WTC11 (cell line): ENCODE results near the gene PIGN. TPM values are rescaled to one million over a fixed set of nuclear protein-coding genes. Genes with fewer than 3 reads are reported as not detected.

Experiments
- ATAC-seq: fragments of 200-7000 bp; cut with Tn5 transposase; 2 replicates; pipeline ENCODE4 v1.10.0; 2021; ENCODE audit warnings: mild to moderate bottlenecking, moderate library complexity
- CTCF ChIA-PET: fragments of 300-600 bp; sonication (Branson Sonifier 250); formaldehyde crosslinking; loops from one replicate; lab custom pipeline; 2021; ENCODE audit warnings: antibody characterized with exemption; lab: Charles Lee
- POLR2A ChIA-PET: fragments of 350-600 bp; sonication (Branson Sonifier 250); formaldehyde crosslinking; loops from one replicate; lab custom pipeline; 2021; ENCODE audit warnings: antibody characterized with exemption; lab: Charles Lee
- DNase-seq: peaks from one replicate; pipeline ENCODE4 v3.0.0; 2021; ENCODE audit warnings: low spot score
- H3K27ac Mint-ChIP-seq: 2 replicates; pipeline ENCODE4 v1.8.0; 2021; ENCODE audit warnings: mixed read lengths
- H3K27me3 Mint-ChIP-seq: 2 replicates; pipeline ENCODE4 v1.8.0; 2021; ENCODE audit warnings: low read depth, mild to moderate bottlenecking, moderate library complexity, mixed read lengths
- H3K36me3 Mint-ChIP-seq: 2 replicates; pipeline ENCODE4 v1.8.0; 2021; ENCODE audit warnings: mixed read lengths
- H3K4me1 Mint-ChIP-seq: 2 replicates; pipeline ENCODE4 v1.8.0; 2022; ENCODE audit warnings: mixed read lengths
- H3K4me3 Mint-ChIP-seq: 2 replicates; pipeline ENCODE4 v1.8.0; 2021; ENCODE audit warnings: mild to moderate bottlenecking, moderate library complexity, mixed read lengths
- H3K9me3 Mint-ChIP-seq: 2 replicates; pipeline ENCODE4 v1.8.0; 2021; ENCODE audit warnings: mixed read lengths
- ATF1 ChIP-seq: sonication (generic); formaldehyde crosslinking; IDR thresholded peaks from 2 replicates; pipeline ENCODE4 v1.8.1; 2023; ENCODE audit warnings: mild to moderate bottlenecking, moderate library complexity, missing genetic modification reagents
- GABPB1 ChIP-seq: sonication (generic); formaldehyde crosslinking; IDR thresholded peaks from 2 replicates; pipeline ENCODE4 v1.8.1; 2023; ENCODE audit warnings: mild to moderate bottlenecking, missing genetic modification reagents
- NFE2L1 ChIP-seq: sonication (generic); formaldehyde crosslinking; IDR thresholded peaks from 2 replicates; pipeline ENCODE4 v1.8.1; 2023; ENCODE audit warnings: missing genetic modification reagents
- NFYB ChIP-seq: sonication (generic); formaldehyde crosslinking; conservative IDR thresholded peaks from 2 replicates; pipeline ENCODE4 v1.8.0; 2022; ENCODE audit warnings: low read depth, missing genetic modification reagents
- NR2C2 ChIP-seq: sonication (generic); formaldehyde crosslinking; IDR thresholded peaks from 2 replicates; pipeline ENCODE4 v1.8.0; 2022; ENCODE audit warnings: mild to moderate bottlenecking, missing genetic modification reagents
- OVOL2 ChIP-seq: fragments of 250-450 bp; sonication (Bioruptor Pico); IDR thresholded peaks from 2 replicates; pipeline ENCODE4 v1.9.0; 2021; ENCODE audit warnings: mild to moderate bottlenecking, borderline replicate concordance
- TEAD1 ChIP-seq: sonication (generic); formaldehyde crosslinking; IDR thresholded peaks from 2 replicates; pipeline ENCODE4 v1.8.0; 2022; ENCODE audit warnings: mild to moderate bottlenecking, missing genetic modification reagents
- TEAD4 ChIP-seq: sonication (generic); formaldehyde crosslinking; IDR thresholded peaks from 2 replicates; pipeline ENCODE4 v1.8.0; 2022; ENCODE audit warnings: mild to moderate bottlenecking, missing genetic modification reagents
- ZNF138 ChIP-seq: sonication (generic); formaldehyde crosslinking; conservative IDR thresholded peaks from 2 replicates; pipeline ENCODE4 v1.8.1; 2022; ENCODE audit warnings: mild to moderate bottlenecking, moderate library complexity, missing genetic modification reagents
- ZNF232 ChIP-seq: sonication (generic); formaldehyde crosslinking; IDR thresholded peaks from 2 replicates; pipeline ENCODE4 v1.8.0; 2022; ENCODE audit warnings: mild to moderate bottlenecking, missing genetic modification reagents
- ZNF263 ChIP-seq: sonication (generic); formaldehyde crosslinking; IDR thresholded peaks from 2 replicates; pipeline ENCODE4 v1.8.1; 2022; ENCODE audit warnings: low read depth, mild to moderate bottlenecking, moderate library complexity, missing genetic modification reagents
- total RNA-seq: library from RNA; stranded (reverse); gene quantifications from 3 replicates; pipeline ENCODE4 v1.2.3, GENCODE V29; 2021
- TF ChIP-seq, protein P1 (sequence below): sonication (generic); formaldehyde crosslinking; IDR thresholded peaks from 2 replicates; pipeline ENCODE4 v1.8.1; 2022; ENCODE audit warnings: mild to moderate bottlenecking, moderate library complexity, missing genetic modification reagents
- TF ChIP-seq, protein P2 (sequence below): sonication (generic); formaldehyde crosslinking; IDR thresholded peaks from 2 replicates; pipeline ENCODE4 v1.8.1; 2022; ENCODE audit warnings: missing genetic modification reagents, borderline replicate concordance
- TF ChIP-seq, protein P3 (sequence below): sonication (generic); formaldehyde crosslinking; IDR thresholded peaks from 2 replicates; pipeline ENCODE4 v1.8.0; 2022; ENCODE audit warnings: mild to moderate bottlenecking, missing genetic modification reagents
- TF ChIP-seq, protein P4 (sequence below): sonication (generic); formaldehyde crosslinking; IDR thresholded peaks from 2 replicates; pipeline ENCODE4 v1.8.1; 2022; ENCODE audit warnings: low read depth, missing genetic modification reagents, borderline replicate concordance
- TF ChIP-seq, protein P5 (sequence below): sonication (generic); formaldehyde crosslinking; IDR thresholded peaks from 2 replicates; pipeline ENCODE4 v1.8.0; 2022; ENCODE audit warnings: mild to moderate bottlenecking, missing genetic modification reagents
- TF ChIP-seq, protein P6 (sequence below): sonication (generic); formaldehyde crosslinking; IDR thresholded peaks from 2 replicates; pipeline ENCODE4 v1.8.0; 2022; ENCODE audit warnings: missing genetic modification reagents
- TF ChIP-seq, protein P7 (sequence below): sonication (generic); formaldehyde crosslinking; IDR thresholded peaks from 2 replicates; pipeline ENCODE4 v1.8.0; 2023; ENCODE audit warnings: missing genetic modification reagents, mild to moderate bottlenecking, borderline replicate concordance
- TF ChIP-seq, protein P8 (sequence below): sonication (generic); formaldehyde crosslinking; IDR thresholded peaks from 2 replicates; pipeline ENCODE4 v1.8.0; 2023; ENCODE audit warnings: missing genetic modification reagents

Gene PIGN
- total RNA-seq, 1 experiment from 2014 or later, result 23.4 TPM

DNA sequence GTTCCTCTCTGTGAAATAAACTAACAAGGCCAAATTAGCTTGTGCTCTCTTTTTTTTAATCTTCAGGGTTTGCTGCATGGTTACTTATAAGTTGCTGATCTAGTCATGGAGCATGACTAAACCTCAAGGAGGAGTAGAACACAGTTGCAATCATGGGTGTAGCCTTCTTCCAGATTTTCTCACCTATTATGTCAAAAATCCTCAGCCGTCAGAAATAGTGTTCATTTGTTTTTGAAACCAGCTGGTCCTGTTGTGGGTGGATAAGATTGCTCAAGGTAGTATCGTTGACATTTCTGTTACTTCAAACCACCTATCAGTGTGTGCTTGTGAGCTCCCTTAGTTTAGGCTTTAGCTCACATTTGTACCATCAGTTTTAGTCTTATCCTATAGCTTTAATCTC is 11.4 kb upstream of the PIGN start:
- H3K27me3 Mint-ChIP-seq, result no peaks in the 10 kb centered on the region
- TF ChIP-seq TEAD4 (no peak), ZNF138 (CRISPR knock-in tag) (no peak), ATF1 (CRISPR knock-in tag) (no peak), NR2C2 (no peak), ZNF232 (no peak), OVOL2 (CRISPR knock-in tag) (no peak), NFYB (CRISPR knock-in tag) (no peak), GABPB1 (CRISPR knock-in tag) (no peak), ZNF263 (CRISPR knock-in tag) (no peak), TEAD1 (CRISPR knock-in tag) (no peak), NFE2L1 (no peak)
- TF ChIP-seq, protein P1, sequence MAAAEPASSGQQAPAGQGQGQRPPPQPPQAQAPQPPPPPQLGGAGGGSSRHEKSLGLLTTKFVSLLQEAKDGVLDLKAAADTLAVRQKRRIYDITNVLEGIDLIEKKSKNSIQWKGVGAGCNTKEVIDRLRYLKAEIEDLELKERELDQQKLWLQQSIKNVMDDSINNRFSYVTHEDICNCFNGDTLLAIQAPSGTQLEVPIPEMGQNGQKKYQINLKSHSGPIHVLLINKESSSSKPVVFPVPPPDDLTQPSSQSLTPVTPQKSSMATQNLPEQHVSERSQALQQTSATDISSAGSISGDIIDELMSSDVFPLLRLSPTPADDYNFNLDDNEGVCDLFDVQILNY (CRISPR knock-in tag), result no peak
- TF ChIP-seq, protein P2, sequence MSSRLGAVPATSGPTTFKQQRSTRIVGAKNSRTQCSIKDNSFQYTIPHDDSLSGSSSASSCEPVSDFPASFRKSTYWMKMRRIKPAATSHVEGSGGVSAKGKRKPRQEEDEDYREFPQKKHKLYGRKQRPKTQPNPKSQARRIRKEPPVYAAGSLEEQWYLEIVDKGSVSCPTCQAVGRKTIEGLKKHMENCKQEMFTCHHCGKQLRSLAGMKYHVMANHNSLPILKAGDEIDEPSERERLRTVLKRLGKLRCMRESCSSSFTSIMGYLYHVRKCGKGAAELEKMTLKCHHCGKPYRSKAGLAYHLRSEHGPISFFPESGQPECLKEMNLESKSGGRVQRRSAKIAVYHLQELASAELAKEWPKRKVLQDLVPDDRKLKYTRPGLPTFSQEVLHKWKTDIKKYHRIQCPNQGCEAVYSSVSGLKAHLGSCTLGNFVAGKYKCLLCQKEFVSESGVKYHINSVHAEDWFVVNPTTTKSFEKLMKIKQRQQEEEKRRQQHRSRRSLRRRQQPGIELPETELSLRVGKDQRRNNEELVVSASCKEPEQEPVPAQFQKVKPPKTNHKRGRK (CRISPR knock-in tag), result no peak
- TF ChIP-seq, protein P3, sequence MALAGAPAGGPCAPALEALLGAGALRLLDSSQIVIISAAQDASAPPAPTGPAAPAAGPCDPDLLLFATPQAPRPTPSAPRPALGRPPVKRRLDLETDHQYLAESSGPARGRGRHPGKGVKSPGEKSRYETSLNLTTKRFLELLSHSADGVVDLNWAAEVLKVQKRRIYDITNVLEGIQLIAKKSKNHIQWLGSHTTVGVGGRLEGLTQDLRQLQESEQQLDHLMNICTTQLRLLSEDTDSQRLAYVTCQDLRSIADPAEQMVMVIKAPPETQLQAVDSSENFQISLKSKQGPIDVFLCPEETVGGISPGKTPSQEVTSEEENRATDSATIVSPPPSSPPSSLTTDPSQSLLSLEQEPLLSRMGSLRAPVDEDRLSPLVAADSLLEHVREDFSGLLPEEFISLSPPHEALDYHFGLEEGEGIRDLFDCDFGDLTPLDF (CRISPR knock-in tag), result no peak
- TF ChIP-seq, protein P4, sequence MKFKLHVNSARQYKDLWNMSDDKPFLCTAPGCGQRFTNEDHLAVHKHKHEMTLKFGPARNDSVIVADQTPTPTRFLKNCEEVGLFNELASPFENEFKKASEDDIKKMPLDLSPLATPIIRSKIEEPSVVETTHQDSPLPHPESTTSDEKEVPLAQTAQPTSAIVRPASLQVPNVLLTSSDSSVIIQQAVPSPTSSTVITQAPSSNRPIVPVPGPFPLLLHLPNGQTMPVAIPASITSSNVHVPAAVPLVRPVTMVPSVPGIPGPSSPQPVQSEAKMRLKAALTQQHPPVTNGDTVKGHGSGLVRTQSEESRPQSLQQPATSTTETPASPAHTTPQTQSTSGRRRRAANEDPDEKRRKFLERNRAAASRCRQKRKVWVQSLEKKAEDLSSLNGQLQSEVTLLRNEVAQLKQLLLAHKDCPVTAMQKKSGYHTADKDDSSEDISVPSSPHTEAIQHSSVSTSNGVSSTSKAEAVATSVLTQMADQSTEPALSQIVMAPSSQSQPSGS, result no peak
- TF ChIP-seq, protein P5, sequence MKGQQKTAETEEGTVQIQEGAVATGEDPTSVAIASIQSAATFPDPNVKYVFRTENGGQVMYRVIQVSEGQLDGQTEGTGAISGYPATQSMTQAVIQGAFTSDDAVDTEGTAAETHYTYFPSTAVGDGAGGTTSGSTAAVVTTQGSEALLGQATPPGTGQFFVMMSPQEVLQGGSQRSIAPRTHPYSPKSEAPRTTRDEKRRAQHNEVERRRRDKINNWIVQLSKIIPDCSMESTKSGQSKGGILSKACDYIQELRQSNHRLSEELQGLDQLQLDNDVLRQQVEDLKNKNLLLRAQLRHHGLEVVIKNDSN (CRISPR knock-in tag), result no peak
- TF ChIP-seq, protein P6, sequence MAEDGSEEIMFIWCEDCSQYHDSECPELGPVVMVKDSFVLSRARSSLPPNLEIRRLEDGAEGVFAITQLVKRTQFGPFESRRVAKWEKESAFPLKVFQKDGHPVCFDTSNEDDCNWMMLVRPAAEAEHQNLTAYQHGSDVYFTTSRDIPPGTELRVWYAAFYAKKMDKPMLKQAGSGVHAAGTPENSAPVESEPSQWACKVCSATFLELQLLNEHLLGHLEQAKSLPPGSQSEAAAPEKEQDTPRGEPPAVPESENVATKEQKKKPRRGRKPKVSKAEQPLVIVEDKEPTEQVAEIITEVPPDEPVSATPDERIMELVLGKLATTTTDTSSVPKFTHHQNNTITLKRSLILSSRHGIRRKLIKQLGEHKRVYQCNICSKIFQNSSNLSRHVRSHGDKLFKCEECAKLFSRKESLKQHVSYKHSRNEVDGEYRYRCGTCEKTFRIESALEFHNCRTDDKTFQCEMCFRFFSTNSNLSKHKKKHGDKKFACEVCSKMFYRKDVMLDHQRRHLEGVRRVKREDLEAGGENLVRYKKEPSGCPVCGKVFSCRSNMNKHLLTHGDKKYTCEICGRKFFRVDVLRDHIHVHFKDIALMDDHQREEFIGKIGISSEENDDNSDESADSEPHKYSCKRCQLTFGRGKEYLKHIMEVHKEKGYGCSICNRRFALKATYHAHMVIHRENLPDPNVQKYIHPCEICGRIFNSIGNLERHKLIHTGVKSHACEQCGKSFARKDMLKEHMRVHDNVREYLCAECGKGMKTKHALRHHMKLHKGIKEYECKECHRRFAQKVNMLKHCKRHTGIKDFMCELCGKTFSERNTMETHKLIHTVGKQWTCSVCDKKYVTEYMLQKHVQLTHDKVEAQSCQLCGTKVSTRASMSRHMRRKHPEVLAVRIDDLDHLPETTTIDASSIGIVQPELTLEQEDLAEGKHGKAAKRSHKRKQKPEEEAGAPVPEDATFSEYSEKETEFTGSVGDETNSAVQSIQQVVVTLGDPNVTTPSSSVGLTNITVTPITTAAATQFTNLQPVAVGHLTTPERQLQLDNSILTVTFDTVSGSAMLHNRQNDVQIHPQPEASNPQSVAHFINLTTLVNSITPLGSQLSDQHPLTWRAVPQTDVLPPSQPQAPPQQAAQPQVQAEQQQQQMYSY (CRISPR knock-in tag), result no peak
- TF ChIP-seq, protein P7, sequence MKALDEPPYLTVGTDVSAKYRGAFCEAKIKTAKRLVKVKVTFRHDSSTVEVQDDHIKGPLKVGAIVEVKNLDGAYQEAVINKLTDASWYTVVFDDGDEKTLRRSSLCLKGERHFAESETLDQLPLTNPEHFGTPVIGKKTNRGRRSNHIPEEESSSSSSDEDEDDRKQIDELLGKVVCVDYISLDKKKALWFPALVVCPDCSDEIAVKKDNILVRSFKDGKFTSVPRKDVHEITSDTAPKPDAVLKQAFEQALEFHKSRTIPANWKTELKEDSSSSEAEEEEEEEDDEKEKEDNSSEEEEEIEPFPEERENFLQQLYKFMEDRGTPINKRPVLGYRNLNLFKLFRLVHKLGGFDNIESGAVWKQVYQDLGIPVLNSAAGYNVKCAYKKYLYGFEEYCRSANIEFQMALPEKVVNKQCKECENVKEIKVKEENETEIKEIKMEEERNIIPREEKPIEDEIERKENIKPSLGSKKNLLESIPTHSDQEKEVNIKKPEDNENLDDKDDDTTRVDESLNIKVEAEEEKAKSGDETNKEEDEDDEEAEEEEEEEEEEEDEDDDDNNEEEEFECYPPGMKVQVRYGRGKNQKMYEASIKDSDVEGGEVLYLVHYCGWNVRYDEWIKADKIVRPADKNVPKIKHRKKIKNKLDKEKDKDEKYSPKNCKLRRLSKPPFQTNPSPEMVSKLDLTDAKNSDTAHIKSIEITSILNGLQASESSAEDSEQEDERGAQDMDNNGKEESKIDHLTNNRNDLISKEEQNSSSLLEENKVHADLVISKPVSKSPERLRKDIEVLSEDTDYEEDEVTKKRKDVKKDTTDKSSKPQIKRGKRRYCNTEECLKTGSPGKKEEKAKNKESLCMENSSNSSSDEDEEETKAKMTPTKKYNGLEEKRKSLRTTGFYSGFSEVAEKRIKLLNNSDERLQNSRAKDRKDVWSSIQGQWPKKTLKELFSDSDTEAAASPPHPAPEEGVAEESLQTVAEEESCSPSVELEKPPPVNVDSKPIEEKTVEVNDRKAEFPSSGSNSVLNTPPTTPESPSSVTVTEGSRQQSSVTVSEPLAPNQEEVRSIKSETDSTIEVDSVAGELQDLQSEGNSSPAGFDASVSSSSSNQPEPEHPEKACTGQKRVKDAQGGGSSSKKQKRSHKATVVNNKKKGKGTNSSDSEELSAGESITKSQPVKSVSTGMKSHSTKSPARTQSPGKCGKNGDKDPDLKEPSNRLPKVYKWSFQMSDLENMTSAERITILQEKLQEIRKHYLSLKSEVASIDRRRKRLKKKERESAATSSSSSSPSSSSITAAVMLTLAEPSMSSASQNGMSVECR (CRISPR knock-in tag), result no peak
- TF ChIP-seq, protein P8, sequence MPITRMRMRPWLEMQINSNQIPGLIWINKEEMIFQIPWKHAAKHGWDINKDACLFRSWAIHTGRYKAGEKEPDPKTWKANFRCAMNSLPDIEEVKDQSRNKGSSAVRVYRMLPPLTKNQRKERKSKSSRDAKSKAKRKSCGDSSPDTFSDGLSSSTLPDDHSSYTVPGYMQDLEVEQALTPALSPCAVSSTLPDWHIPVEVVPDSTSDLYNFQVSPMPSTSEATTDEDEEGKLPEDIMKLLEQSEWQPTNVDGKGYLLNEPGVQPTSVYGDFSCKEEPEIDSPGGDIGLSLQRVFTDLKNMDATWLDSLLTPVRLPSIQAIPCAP (CRISPR knock-in tag), result no peak
- H3K36me3 Mint-ChIP-seq, result no peaks in the 10 kb centered on the region
- H3K4me1 Mint-ChIP-seq, result 0 out of 2 replicates have a peak, but pooled peaks cover under 1% of the 10 kb centered on the region
- POLR2A ChIA-PET, result interaction anchor here (1.7 kb wide), 1 partner anchor 11 kb away, joined by 4 read pairs; the partner anchor contains the start of genes PIGN and RELCH
- CTCF ChIA-PET, result interaction anchor here (2.0 kb wide), 1 partner anchor 11 kb away, joined by 5 read pairs; the partner anchor contains the start of genes PIGN and RELCH
- no peak for ATAC-seq
- no peak for DNase-seq
- no peak overlapping the region for H3K27ac Mint-ChIP-seq
- no peak overlapping the region for H3K4me3 Mint-ChIP-seq
- no peaks in the 10 kb centered on the region for H3K9me3 Mint-ChIP-seq
